Fibroblast of skin of back (primary cell): ENCODE measurements around the gene GMEB2.
"Not testable (repeated sequence)": the region's sequence is repeated elsewhere in the genome, so short reads cannot be mapped to it uniquely, and the experiment has no call there.

Experiments used
- DNase-seq: peaks from one replicate; pipeline ENCODE4 v3.0.0-alpha.2; 2013

Gene GMEB2

DNA sequence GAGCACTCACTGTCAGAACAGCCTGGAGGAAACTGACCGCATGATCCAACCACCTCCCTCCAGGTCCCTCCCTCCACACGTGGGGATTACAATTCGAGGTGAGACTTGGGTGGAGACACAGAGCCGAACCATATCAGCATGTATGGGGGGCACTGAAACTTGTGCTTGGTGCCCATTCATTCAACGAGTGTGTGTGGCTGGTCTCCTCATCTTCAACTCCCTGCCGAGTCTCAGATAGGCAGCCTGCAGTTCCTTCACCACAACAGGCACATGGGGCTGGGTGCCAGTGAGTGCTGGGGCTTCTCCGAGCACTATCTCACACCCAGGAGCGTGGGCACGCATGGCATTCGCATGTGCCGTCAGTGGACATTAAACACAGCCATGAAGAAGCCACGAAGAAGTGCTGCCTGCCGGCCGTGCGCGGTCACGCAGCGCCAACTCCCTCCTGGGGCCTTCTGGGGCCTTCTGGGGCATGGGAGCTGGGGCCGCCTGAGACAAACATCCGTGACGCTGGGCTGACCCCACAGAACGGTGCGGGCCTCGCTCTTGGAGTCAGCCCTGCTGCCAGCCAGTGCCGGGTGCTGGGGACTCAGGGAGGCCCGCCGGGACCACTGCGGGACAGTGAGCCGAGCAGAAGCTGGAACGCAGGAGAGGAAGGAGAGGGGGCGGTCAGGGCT lies 30.5 kb upstream of the GMEB2 start:
- peak; percentile 28 for DNase-seq

DNA sequence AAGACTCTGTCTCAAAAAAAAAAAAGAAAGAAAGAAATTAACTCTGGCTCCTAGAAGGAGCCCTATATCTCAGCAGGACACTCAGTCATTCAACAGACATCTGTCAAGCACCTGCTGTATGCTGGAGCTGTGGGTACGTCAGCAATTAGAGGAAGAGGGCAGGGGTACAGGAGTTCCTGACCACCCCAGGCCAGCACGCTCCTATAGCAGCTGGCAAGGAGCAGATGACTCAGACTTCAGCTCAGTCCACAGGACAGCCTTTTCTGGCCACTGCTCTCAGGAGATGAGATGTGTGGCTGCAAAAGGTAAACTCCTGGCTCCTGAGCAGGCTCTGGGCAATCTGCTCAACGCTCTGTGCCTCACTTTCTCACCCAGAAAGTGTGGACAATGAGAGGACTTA lies 29.6 kb upstream of the GMEB2 start:
- DNase-seq: no peak

DNA sequence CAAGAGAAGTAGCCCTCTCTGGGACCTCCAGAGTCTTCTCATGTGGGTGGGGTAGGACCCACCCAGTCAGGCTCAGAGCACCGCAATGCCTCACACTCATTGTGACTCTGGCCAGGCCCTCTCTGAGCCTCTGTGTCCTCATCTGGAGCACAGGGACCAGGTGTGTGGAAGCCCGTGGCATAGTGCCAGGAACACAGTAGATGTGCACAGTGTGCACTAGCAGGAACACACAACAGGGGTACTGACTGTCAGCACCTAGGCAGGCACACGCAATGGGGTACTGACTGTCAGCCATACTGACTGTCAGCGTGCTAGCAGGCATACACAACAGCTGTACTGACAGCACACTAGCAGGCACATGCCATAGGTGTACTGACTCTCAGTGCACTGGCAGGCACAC lies 28.3 kb upstream of the GMEB2 start:
- DNase-seq: no peak

DNA sequence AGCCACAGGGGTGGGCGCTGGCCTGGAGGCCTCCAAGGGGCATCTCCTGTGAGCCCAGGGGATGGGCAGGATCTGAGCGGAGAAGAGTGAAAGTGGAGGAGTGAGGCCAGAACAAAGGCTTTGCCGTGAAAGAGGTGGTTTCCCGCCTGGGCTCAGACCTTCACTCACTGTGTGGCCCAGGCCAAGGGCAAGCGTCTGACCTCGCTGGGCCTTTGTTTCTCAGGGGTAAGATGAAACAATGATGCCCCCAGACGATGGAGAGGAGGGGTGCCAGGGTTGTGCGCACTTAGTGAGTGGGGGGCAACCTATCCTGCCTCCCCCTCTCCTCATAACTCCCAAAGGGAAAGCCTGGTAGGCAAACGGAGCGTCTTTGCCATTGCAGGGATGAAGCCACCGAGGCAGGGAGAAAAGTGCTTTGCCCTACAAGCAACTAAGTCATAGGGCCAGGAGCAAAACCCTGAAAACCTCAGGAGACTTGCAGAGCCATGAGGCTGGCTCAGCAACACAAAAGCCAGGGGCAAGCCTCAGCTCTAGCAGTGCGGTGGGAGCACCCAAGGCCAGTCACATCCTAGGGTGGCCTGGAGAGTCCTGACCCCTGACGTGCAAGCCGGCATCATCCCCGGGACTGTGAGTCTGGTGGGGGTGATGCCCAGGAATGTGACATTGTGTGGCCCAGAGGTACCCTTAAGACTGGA lies 27.2 kb upstream of the GMEB2 start:
- DNase-seq: no peak

DNA sequence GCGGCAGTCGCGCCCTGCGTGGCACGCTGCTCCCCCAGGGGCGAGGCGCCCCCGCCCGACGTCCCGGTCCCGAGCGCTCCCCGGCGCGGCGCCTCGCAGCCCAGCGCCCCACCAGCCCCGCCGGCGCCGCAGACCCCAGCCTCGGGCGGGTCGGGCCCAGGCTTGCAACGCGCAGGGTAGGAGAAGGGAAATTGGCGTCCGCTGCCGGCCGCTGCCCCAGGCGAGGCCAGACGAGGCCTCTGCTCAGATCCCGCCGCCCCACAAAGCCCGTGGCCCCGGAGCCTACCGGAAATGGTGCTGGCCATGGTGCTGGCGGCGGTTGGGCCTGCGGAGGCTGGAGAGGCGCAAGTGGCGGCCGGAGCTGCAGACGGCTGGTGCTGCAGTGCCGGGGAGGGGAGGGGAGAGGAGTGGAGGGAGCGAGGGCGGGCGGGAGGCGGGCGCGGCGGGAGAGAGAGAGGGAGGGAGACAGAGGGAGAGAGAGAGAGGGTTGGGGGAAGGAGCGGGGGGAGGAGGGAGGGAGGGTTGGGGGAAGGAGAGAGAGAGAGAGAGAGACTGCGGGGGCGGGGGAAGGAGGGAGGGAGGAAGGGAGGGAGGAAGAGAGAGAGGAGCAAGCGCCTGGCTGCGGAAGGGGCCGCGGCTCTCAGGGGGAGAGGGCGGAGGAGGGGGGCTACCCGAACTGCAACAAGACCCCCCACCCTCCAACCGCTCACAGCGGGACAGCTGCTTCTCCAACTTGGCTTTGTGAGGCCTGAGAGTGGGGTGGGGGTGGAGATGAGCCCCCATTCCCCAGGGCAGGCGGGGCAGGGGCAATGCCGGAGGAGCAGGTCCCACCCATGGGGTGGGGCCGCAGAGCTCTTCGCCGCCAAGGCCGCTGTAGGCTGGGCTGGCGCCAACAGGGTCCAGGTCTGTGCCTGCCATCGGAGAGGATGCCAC lies 26.4 kb upstream of the GMEB2 start, which contains the start of gene STMN3:
Gene STMN3, minus strand, starts transcription at position 384 of the 933 bp plus-strand sequence. Its CDS starts 79 bp downstream, at position 305.
- DNase-seq: peak; percentile 90

DNA sequence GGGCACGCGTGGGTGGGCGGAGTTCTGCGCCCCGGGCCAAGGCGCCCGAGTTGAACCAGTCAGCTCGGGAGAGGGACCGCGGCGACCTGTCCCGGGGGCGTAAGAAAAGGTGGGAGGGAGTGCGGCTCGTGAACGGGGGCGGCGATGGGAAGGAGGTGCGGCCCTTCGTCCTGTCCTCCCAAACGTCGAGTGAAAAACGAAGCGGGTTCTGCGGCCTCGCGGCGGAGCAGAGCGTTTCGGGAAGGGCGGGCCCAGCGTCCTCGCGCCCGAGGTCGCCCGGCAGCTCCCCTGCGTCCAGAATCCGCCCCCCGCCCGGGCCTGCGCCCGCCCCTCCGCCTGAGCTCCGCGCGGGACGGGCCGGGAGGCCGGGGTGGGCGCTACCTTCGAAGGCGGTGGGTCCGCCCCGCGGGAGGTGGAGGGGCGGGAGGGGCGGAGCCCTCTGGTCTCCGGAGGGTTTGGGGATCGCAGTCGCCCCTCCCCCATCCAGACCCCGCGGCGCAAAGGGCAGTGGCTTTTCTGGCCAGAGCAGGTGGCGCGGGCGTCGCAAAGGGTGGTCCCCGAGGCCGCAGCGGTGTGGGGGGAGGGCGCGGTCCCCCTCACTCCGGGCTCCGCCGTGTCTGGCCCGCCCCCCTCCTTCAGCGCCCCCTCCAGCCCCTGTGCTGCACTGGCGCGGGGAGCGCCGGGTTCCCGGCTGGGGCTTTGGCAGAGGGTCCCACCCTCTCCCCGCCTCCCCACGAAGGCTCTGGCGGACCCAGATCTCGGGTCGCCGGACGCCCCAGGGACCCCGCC lies 25.5 kb upstream of the GMEB2 start:
- DNase-seq: peak; percentile 28

DNA sequence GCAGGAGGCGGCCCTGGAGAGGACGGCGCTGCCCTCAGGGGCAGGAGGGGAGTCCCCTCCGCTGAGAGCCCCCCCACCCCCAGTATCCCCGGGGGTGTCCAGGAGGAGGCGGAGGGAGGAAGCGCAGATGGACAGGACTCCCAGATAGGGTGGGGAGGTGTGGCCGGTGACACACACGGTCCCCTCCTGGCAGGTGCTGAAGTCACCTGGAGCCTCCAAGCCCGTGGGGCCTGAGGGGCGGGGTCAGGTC lies 25.0 kb upstream of the GMEB2 start:
- no peak for DNase-seq

DNA sequence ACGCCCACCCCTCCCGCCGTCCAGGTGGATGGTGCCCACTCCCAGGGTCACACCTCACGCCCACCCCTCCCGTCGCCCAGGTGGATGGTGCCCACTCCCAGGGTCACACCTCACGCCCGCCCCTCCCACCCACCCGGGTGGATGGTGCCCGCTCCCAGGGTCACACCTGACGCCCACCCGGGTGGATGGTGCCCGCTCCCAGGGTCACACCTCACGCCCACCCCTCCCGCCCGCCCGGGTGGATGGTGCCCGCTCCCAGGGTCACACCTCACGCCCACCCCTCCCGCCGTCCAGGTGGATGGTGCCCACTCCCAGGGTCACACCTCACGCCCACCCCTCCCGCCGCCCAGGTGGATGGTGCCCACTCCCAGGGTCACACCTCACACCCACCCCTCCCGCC lies 23.6 kb upstream of the GMEB2 start:
- DNase-seq: not testable (repeated sequence)

DNA sequence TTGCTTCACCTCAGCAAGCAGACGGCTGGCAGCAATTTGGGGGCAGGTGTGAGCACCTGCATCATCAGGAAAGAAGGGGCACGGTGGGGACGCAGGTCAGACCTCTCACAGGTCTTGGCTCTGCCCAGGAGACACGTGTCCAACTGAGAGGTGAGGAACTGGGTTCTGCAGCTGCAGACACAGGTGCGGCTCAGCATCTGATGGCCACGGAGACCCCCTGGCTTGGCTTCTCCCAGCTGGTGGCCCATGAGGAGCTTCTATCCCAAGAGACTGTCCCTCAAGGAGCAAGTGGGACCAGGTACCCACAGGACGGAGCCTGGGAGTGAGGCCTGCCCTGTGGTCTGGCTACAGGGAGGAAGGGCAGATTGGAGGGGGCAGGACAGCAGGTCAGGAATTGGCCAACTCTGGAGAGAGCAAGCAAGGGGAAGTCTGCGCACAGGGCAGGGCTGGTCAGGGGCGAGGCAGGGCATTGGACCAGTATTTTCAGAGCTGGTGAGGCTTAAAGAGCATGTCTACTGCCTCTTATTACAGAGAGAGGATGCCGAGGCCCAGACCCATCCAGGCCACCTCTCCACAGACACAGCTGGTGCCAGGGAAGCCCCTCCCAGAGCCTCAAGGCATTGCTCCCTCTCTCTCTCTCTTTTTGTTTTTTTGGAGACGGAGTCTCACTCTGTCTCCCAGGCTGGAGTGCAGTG lies 22.1 kb upstream of the GMEB2 start:
- DNase-seq: no peak

DNA sequence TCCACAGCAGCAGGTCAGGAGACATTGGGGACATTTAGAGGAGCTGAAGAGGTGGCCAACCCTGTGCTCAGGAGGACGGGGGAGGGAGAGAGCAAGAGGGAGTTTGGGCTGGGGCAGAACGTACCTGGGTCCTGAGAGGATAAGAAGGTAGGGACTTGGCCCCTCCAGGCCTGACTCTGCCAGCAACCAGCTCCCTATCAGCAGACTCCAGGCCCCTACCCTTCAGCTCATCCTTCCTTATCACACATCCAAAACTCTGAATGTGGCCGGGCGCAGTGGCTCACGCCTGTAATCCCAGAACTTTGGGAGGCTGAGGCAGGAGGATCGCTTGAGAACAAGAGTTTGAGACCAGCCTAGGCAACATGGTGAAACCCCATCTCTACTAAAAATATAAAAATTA lies 21.3 kb upstream of the GMEB2 start:
- no peak for DNase-seq

DNA sequence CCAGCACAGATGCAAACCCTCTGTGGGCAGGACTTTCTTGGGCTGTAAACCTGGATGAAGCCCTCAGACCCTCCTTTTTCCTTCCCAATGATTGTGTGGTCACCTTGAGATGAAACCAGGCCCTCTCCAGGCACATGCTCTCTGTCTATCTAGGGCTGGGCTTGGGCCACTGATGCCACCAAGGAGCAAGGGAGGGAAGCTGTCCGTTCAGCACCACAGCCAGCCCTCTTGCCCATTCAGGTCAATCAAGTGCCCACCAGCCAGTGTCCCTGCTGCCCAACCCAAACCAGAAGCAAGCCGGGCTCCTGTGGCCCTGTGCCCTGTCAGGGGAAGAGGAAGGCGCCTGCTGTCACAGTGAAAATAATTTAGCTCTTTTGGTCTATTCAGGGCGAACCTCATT lies 18.3 kb upstream of the GMEB2 start:
- DNase-seq: no peak

DNA sequence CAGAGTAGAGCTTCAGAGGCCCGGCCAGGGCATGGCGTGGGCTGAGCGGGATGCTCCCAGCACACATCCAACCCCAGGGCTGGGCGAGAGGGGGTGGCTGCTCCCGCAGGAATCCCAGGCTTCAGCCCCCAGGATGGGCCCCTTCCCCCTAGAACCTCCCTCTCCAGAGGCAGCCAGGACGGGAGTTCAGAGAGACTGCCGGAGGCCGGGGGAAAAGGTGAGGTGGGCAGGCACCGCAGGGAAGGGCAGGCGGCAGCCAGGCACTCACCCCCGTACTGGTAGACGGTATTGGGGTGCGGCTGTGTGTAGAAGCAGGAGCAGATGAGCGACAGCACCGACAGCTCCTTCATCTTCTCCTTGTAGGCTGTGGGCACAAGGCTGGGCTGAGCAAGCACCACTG lies 17.0 kb upstream of the GMEB2 start:
- DNase-seq: no peak

DNA sequence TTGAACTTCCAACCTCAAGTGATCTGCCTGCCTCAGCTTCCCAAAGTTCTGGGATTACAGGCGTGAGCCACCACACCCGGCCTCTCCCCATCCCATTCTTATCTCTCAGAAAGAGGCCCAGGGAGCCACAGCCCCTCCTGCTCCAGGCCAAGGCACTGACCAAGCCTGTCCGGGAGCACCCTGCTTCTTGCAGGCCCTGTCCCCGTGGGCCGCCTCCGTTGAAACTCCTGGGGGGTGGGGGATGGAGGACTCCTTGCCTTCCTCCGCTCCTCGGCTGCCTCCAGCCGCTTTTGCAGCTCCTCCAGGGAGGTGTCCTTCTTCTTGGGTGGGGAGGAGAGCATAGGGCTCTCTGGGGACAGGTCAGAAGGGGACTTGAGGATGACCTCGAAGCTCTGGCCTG lies 16.6 kb upstream of the GMEB2 start:
- DNase-seq: no peak

DNA sequence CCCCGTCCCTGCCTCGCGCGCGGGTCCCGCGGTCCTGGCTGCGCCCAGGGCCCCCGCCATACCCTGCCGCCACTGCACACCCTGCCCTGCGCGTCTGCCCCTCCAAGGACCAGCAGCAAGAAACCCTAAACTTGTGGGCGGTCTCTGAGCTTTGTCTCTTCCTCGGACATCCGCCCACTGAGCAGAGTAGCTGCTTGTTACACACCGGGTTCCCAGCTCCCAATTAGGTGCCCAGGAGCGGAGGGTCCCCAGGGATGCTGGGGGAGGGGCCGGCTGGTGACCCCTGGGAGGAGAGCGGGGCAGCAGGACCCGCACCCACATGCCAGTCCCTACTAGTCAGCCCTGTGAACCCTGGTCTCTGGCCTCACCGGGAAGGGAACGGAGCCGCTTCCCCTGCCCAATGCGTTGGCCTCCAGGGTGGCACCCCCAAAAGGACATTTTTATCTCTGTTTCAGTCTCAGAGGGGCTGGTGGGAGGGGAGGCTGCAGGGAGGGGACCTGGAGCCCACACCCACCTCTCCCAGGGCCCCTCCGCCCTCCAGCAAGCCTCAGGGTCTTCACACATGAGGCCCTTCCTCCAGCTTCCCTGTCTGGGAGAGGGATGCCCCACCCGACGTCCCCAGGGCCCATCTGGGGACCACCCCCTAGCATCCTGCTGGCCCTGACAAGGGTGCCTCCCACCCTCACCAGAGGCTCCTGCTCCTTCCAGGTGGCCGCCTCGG lies 15.8 kb upstream of the GMEB2 start:
- DNase-seq: no peak

DNA sequence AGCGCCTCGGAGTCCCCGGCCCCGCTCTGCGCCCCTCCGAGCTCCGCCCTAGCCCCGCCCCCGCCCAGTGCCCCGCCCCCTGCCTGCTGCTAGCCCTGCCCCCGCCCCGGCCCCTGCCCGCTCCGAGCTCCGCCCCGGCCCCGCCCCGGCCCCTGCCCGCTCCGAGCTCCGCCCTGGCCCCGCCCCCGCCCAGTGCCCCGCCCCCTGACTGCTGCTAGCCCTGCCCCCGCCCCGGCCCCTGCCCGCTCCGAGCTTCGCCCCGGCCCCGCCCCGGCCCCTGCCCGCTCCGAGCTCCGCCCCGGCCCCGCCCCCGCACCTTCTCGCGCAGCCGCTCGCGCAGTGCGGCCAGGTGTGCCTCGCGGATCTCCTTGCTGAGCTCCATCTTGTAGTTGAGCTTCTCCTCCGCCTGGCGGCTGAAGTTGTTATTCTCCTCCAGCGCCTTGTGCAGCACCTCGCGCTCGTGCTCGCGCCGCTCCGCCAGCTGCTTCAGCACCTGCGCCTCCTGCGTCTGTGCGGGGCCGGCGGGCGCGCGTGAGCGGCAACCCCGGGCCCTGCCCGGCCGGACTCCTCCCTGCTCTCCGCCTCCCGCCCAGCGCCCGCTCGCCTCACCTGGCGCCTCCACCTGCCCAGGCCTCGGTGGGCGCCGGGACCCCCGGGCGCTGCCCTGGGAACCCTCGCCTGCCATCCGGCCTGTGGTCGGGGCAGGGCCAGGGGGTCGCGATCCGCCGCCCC lies 15.1 kb upstream of the GMEB2 start:
- peak; percentile 65 for DNase-seq

DNA sequence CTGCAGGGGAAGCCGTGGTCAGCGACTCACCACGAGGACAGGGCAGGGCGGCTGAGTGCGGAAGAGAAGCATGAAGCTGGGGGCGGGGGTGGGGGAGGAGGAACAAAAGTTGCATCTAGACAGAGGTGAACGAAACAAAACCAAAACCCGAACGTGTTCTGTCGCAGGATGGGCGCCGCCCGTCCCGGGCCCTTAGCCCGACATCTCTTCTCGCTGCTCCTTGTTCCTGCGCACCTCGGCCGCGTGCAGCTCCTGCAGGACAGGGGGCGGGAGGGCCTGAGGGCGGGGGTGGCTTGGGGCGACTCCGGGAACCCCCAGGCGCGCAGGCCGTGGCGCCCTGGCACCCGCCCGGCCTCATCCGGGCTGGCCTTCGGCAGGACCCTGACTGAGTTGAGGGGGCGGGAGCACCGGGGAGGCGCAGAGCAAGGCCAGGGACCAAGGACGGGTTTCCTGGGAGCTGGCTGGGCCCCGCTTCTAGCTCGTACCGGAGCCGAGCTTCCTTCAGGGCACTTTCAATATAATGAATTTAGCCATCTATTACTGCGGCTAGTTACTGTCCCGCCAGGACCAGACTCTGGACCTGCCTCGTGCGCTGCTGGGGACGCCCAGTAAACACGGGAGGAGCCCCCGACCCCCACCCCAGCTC lies 14.4 kb upstream of the GMEB2 start:
- no peak for DNase-seq

DNA sequence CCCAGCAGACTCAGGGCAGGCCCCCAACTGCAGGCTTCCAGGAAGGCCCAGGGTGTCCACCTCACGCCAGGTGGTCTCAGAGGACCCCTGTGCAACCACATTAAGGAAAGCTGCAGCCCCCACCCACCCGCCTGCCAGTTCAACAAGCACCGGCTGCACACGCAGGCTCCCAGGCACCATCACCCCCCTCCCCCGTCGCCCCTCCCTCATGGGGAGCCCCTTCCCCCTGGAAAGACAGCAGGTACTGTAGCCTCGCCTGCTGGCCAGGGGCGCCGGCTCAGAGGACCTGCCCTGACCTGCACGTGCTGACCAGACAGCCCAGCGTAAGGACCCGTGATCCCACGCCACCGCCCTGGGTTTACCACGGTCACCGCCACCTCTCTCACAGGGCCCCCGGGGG lies 13.8 kb upstream of the GMEB2 start:
- DNase-seq: not testable (repeated sequence)

DNA sequence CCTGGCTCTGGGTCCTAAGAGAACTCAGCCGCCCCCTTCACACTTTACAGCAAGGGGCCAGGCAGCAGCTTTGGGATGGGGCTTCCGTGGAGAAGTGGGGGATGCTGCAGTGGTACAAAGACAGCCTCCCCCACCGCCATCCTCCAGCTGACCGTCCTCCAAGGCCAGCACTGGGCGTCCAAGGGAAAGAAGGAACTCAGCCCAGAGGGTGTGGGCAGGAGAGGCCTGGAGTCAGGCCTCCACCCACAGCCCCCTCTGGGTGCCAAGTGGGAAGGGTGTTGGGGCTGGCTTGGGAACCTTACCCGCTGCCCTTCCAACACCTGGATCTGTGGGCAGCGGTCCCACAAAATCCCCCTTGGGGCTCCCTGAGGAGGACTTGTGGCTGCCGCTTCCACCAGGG lies 13.2 kb upstream of the GMEB2 start:
- DNase-seq: no peak

DNA sequence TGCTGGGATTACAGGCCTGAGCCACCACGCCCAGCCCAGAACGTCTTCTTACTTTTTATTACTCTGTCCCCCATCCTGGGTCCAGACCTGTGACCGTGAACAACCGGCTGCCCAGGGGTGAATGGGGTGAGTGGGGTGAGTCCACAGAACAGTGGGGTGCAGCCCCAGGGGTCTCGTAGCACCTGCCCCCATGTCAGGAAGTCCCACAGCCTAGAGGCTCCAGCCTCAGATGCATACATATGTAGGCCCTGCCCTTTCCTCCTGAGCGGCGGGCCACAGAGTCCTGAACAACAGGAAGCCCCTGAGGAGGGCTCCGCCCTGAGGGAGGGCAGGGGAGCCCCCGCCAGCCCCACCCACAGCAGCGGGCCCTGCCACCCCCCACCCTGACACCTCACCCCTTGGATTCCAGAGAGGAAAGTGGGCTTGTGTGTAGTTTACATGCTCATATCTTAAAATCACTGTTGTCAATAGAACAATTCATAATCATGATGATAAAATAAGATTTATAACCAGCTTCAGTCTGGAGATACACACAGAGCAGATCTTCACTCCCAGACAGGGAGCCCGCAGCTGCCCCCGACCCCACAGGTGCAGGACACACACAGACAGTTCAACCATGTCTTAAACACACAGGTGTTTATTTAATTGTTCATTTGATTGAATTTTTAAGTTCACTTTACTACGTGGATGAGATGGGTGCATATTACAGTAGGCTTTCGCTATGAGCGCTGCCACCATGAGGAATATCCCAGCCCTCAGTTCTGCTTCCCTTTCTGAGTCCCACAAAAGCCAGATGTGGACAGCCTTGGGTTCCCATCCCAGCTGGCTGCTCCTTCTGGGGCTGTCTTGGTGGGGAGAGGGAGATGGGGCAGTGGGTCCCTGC lies 12.4 kb upstream of the GMEB2 start:
- no peak for DNase-seq
